Measurements from ENCODE around the gene SHISAL2B.

GRCh38 chr5:64746446-64746845 lies 56.1 kb downstream of the SHISAL2B start:
- TF ChIP-seq, protein P1, sequence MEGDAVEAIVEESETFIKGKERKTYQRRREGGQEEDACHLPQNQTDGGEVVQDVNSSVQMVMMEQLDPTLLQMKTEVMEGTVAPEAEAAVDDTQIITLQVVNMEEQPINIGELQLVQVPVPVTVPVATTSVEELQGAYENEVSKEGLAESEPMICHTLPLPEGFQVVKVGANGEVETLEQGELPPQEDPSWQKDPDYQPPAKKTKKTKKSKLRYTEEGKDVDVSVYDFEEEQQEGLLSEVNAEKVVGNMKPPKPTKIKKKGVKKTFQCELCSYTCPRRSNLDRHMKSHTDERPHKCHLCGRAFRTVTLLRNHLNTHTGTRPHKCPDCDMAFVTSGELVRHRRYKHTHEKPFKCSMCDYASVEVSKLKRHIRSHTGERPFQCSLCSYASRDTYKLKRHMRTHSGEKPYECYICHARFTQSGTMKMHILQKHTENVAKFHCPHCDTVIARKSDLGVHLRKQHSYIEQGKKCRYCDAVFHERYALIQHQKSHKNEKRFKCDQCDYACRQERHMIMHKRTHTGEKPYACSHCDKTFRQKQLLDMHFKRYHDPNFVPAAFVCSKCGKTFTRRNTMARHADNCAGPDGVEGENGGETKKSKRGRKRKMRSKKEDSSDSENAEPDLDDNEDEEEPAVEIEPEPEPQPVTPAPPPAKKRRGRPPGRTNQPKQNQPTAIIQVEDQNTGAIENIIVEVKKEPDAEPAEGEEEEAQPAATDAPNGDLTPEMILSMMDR (IDR thresholded peaks at IDR 0.05) = no peak
- TF ChIP-seq EZH2 (IDR thresholded peaks at IDR 0.05; ENCODE audit: borderline replicate concordance, insufficient read depth, low read depth, low read length, poor library complexity, severe bottlenecking) = no peak

Measured in B cell (primary cell).